ENCODE measurements around the gene ZNF577.

DNA sequence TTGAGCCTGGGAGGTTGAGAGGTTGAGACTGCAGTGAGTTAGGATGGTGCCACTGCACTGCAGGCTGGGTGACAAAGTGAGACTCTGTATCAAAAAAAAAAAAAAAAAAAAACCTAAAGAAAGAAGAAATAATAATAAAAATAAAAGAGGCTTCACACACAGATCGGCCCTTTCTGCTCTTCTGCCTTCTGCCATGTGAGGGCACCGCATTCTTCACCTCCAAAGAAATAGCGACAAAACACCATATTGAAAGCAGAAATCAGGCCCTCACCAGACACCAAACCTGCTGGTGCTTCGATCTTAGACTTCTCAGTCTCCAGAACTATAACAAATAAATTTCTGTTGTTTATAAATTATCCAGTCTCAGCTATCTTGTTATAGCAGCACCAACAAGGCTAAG lies 14.1 kb upstream of the ZNF577 start:
- TF ChIP-seq POLR2A (IDR thresholded peaks at IDR 0.05) = no peak
- TF ChIP-seq, protein P1, sequence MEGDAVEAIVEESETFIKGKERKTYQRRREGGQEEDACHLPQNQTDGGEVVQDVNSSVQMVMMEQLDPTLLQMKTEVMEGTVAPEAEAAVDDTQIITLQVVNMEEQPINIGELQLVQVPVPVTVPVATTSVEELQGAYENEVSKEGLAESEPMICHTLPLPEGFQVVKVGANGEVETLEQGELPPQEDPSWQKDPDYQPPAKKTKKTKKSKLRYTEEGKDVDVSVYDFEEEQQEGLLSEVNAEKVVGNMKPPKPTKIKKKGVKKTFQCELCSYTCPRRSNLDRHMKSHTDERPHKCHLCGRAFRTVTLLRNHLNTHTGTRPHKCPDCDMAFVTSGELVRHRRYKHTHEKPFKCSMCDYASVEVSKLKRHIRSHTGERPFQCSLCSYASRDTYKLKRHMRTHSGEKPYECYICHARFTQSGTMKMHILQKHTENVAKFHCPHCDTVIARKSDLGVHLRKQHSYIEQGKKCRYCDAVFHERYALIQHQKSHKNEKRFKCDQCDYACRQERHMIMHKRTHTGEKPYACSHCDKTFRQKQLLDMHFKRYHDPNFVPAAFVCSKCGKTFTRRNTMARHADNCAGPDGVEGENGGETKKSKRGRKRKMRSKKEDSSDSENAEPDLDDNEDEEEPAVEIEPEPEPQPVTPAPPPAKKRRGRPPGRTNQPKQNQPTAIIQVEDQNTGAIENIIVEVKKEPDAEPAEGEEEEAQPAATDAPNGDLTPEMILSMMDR (IDR thresholded peaks at IDR 0.05 in 4 of 5, conservative IDR thresholded peaks at IDR 0.05 in 1 of 5) = no peak
